Stimulated activated CD4-positive, alpha-beta T cell treated with anti-CD3 and anti-CD28 coated beads, Interleukin-12 subunit alpha, Interleukin-12 subunit beta, amount 100 ng/mL, for 4 hours (primary cell): Measurements from ENCODE around the gene XAGE1B.
"Not testable (repeated sequence)": the region's sequence is repeated elsewhere in the genome, so short reads cannot be mapped to it uniquely, and the experiment has no call there.

ENCODE experiments used
- DNase-seq: peaks from one replicate; pipeline ENCODE4 v3.0.0-alpha.2; 2020

XAGE1B gene, protein sequence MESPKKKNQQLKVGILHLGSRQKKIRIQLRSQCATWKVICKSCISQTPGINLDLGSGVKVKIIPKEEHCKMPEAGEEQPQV

GRCh38 chrX:52516987-52517325 is at the start of gene XAGE1B:
XAGE1B (minus strand) TSS chrX:52517063; CDS start chrX:52515527, 1,536 bp downstream.
- DNase-seq, result not testable (repeated sequence)

GRCh38 chrX:52563105-52563504 is 46.2 kb upstream of the XAGE1B start:
- no peak for DNase-seq

GRCh38 chrX:52558140-52558539 is 41.3 kb upstream of the XAGE1B start:
- no peak for DNase-seq

DNA sequence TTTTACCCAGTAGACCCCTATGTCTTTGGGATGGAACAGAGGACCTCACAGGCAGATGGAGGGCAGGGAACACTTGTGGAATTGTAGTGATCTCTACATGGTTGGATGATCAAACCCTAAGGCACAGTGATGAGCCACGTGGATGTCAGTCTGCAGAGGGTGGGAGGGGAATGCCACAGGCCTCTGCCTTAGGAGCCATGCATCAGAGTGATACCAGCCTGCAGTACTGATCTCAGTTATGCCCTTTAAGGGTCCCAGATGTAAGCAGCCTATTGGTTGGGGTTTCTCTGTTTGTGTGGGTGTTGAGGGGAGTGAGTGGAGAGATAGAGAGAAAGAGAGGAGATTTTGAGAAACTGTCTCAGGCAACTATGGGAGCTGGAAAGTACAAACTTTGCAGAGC is 39.9 kb upstream of the XAGE1B start:
- DNase-seq, result no peak

- DNase-seq, result no peak
Measured at GRCh38 chrX:52553995-52554642, 37.3 kb upstream of the XAGE1B start.

- not testable (repeated sequence) for DNase-seq
Measured at GRCh38 chrX:52548769-52549168, 31.9 kb upstream of the XAGE1B start.

- DNase-seq, result no peak
Measured at GRCh38 chrX:52544147-52544840, 27.4 kb upstream of the XAGE1B start.

- DNase-seq, result no peak
Measured at GRCh38 chrX:52542311-52542710, 25.4 kb upstream of the XAGE1B start.

DNA sequence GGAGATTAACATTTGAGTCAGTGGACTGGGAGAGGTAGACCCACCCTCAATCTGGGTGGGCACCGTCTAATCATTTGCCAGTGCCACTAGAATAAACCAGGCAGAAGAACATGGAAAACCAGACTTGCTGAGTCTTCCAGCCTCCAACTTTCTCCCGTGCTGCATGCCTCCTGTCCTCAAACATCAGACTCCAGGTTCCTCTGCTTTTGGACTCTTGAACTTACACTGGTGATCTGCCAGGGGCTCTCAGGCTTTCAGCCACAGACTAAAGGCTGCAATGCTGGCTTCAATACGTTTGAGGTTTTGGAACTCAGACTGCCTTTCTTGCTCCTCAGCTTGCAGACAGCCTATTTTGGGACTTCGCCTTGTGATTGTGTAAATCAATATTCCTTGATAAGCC is 24.2 kb upstream of the XAGE1B start:
- not testable (repeated sequence) for DNase-seq

DNA sequence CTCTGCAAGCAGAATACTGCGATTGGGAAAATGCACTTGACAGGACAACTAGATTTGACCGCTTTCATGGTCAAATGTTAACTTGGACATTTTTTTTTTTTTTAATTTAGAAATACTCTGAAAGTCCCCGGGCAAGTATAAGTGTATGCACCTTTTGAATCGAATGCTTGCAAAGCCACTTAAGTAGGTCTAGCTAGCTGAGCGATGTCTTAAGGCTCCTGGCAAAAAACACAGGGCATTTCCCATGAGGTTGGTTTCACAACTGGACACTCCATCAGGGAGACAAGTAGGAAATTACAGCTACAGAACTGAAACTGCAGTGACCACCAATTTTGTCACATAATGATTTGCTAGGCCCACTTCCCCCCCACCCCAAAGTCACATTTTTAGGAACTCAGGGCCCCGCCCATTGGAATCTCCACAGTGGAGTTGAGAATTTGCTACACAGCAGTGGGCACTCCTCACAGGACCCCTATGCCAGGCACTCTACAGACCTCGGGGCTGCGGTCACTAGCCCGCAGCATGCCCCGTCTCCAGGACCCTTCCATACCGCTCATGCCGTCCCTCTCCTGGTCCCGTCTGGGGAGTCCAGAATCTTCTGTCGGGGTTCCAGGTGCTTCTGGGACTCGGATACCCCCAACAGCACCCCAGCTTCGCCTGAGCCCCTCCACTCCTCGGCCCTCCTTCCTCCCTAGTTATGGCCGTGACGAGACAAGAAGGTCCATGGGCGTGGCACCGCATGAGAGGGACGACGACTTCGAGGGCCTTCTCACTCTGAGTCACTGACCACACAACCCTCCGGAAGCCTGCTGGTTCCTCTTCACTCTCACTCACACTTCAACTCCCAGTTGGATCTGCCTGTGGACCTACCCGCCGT is 515 bp downstream of the XAGE1B start:
- DNase-seq, result not testable (repeated sequence)

DNA sequence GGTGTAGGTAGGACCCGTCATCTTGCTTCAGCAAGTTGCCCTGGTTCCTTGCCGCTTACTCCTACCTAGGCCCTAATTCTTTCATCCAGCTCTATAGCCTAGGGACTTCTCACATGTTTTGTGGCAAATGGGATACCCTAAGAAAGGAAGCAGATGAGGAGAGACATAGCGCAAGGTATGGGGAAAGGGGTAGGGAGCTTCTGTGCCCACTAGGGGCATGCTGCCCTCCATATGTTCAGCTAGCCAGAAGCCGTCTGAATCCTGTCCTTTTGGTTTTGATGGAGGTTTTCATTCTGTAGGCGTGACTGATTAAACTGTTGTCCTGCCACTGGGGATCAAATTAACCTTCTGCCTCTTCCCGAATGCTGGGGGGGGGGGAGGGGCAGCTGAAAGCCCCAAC is 5.7 kb downstream of the XAGE1B start:
- not testable (repeated sequence) for DNase-seq

DNA sequence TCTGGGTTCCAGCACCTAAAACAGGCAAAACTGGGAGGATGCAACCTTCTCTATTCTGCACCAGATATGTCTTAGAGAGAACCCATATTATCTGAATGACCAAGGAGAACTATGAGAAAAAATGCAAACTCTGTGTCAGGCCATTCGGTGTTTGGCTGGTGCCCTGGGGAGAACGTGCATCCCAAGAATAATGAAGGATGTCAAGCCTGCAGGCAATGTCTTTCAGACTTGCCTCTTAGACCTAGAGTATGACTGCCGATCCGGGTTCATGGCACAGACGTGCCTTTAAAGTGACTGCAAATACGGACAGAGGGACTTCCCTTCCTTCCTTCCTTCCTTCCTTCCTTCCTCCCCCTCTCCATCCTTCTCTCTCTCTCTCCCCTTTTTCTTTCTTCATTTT is 6.9 kb downstream of the XAGE1B start:
- no peak for DNase-seq

GRCh38 chrX:52507331-52507730 is 9.5 kb downstream of the XAGE1B start:
- no peak for DNase-seq

GRCh38 chrX:52504551-52504950 is 12.3 kb downstream of the XAGE1B start:
- DNase-seq, result no peak

GRCh38 chrX:52501362-52501761 is 15.5 kb downstream of the XAGE1B start:
- not testable (repeated sequence) for DNase-seq

GRCh38 chrX:52496419-52496772 is 20.5 kb downstream of the XAGE1B start:
- not testable (repeated sequence) for DNase-seq

GRCh38 chrX:52495545-52496418 is 21.1 kb downstream of the XAGE1B start, which contains the start of gene XAGE1A:
XAGE1A (plus strand) TSS chrX:52495808; CDS start chrX:52497362, 1,554 bp downstream.
- DNase-seq, result not testable (repeated sequence)

DNA sequence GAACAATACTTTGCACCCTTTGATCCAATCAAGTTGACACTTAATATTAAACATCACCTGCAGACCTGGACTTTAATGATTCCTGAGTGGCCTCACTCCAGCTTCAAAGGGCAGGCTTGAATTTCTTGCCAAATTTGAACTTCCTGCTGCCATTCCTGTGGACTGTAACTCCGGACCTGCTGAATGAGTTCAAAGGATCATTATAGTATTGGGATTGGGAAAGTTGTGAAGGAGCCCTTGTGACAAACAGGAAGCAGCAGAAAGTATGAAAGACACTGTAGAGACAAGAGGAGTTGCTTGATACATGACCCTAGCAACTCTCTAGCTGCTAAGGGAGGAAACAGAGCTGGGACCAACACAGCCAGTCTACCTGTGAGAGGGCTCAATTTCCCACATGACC is 45.6 kb downstream of the XAGE1B start:
- DNase-seq, result not testable (repeated sequence)
